Ovary (tissue), 3 donors: ENCODE measurements around the gene SEC11A.

Source experiments
- EP300 ChIP-seq: sonication (generic); formaldehyde crosslinking; IDR thresholded peaks from one replicate; pipeline ENCODE4 v1.6.1; 2017; ENCODE audit warnings: antibody characterized with exemption
- POLR2A ChIP-seq: fragments of 450-650 bp; IDR thresholded peaks from one replicate; pipeline ENCODE4 v1.6.1; 2017; ENCODE audit warnings: antibody characterized with exemption, mild to moderate bottlenecking, moderate library complexity
- TF ChIP-seq, protein P1 (sequence below), 3 donors: fragments of 450-650 bp in 2 of 3; fragments of 200-600 bp in 1 of 3; IDR thresholded peaks; one replicate each; pipeline versions ENCODE4 v1.5.1 to v1.8.0; 2016 to 2022; ENCODE audit warnings: antibody characterized with exemption in 3 of 3, mild to moderate bottlenecking in 1 of 3
- donor health status: DM: no; HTN: no; CAD: no.

DNA sequence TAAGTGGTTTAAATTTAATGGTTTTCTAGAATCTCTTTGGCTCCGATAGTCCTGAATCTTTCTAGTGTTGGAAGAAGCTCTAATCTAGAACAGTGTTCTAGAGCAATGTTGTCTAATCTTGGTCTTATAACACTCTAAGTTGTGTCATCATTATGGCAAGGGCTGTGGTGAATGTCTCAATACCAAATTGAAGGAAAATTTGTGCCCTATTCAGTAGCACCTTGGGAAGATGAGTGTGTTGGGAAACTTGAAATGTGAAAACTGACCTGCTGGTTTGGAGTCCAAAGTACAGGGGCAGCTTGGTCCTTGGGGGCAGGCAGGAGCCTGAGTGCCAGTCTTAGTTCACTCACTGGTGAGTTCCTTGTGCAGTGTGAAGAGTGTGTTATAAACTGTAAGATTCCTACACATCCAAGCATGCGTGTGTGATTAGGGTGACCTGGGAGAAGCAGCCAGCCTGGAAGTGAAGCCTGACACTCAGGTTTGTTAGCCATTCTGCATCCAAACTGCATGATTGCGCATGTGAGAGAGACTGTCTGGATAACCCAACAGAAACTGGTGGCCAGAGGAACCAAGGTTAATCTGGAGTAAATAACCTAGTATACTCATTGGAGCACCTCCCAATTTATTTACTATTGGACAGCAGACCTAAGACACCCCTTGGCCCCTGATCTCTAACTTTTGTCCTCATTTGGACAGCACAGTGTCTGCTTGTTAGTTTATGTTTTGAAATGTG, 47.1 kb upstream of the SEC11A start:
- TF ChIP-seq POLR2A (no peak), EP300 (no peak)
- TF ChIP-seq, protein P1, sequence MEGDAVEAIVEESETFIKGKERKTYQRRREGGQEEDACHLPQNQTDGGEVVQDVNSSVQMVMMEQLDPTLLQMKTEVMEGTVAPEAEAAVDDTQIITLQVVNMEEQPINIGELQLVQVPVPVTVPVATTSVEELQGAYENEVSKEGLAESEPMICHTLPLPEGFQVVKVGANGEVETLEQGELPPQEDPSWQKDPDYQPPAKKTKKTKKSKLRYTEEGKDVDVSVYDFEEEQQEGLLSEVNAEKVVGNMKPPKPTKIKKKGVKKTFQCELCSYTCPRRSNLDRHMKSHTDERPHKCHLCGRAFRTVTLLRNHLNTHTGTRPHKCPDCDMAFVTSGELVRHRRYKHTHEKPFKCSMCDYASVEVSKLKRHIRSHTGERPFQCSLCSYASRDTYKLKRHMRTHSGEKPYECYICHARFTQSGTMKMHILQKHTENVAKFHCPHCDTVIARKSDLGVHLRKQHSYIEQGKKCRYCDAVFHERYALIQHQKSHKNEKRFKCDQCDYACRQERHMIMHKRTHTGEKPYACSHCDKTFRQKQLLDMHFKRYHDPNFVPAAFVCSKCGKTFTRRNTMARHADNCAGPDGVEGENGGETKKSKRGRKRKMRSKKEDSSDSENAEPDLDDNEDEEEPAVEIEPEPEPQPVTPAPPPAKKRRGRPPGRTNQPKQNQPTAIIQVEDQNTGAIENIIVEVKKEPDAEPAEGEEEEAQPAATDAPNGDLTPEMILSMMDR (IDR thresholded peaks at IDR 0.05), result no peak
